Tibial artery (tissue), 4 donors: Measurements from ENCODE around the gene SCG5.

Experiments
- DNase-seq, 2 donors: peaks; one replicate each; pipeline ENCODE4 v3.0.0-alpha.2; 2019
- H3K27ac ChIP-seq, 2 donors: fragments of 200-600 bp; sonication (generic) in 1 of 2; 1 replicate in 1 of 2; 2 replicates in 1 of 2; pipeline ENCODE4 v1.5.1; 2018 to 2019; ENCODE audit warnings: mild to moderate bottlenecking in 1 of 2
- H3K27me3 ChIP-seq, 2 donors: fragments of 200-600 bp; sonication (generic) in 1 of 2; one replicate each; pipeline versions ENCODE4 v1.5.1 to v1.6.0; 2016 to 2019
- H3K36me3 ChIP-seq, 3 donors: fragments of 200-600 bp; sonication (generic) in 2 of 3; one replicate each; pipeline ENCODE4 v1.5.1; 2016 to 2019; ENCODE audit warnings: mild to moderate bottlenecking in 2 of 3
- H3K4me1 ChIP-seq, 4 donors: fragments of 200-600 bp; sonication (generic) in 2 of 4; 1 replicate in 3 of 4; 2 replicates in 1 of 4; pipeline ENCODE4 v1.5.1; 2016 to 2019
- H3K4me3 ChIP-seq, 2 donors: fragments of 200-600 bp; sonication (generic) in 1 of 2; 1 replicate in 1 of 2; 2 replicates in 1 of 2; pipeline ENCODE4 v1.5.1; 2018 to 2019; ENCODE audit warnings: mild to moderate bottlenecking in 2 of 2
- H3K9me3 ChIP-seq, 3 donors: fragments of 200-600 bp; sonication (generic) in 1 of 3; one replicate each; pipeline ENCODE4 v1.5.1; 2016 to 2019
- CTCF ChIP-seq, 2 experiments: fragments of 200-600 bp in 1 of 2; fragments of 450-650 bp in 1 of 2; IDR thresholded peaks; one replicate each; pipeline ENCODE4 v1.5.1; 2017 to 2019; ENCODE audit warnings: antibody characterized with exemption in 2 of 2, mild to moderate bottlenecking in 1 of 2, moderate library complexity in 1 of 2
- intact Hi-C: fragments of 100-400 bp; cut with DNase I; formaldehyde crosslinking; loops from one replicate; pipeline ENCODE4 v1.15.0; 2023; ENCODE audit warnings: low total_unique reads

Gene SCG5

GRCh38 chr15:32743411-32744140 lies 102.1 kb downstream of the SCG5 start:
- no peak for DNase-seq
- TF ChIP-seq CTCF (IDR thresholded peaks at IDR 0.05): no peak
- no peaks in the 10 kb centered on the region for H3K27me3 ChIP-seq
- H3K9me3 ChIP-seq: peaks cover 0 to 11% (median 0%) of the 10 kb centered on the region in 3 donors
- H3K4me1 ChIP-seq: no peaks in the 10 kb centered on the region
- intact Hi-C loops: no loop called here
- no peak overlapping the region for H3K4me3 ChIP-seq
- H3K36me3 ChIP-seq: no peaks in the 10 kb centered on the region
- H3K27ac ChIP-seq: no peak overlapping the region

- no peaks in the 10 kb centered on the region for H3K36me3 ChIP-seq
- no peaks in the 10 kb centered on the region for H3K27me3 ChIP-seq
- DNase-seq: no peak
- TF ChIP-seq CTCF (IDR thresholded peaks at IDR 0.05): no peak
- intact Hi-C loops: no loop called here
- no peaks in the 10 kb centered on the region for H3K4me1 ChIP-seq
- no peak overlapping the region for H3K4me3 ChIP-seq
- H3K27ac ChIP-seq: no peak overlapping the region
- no peaks in the 10 kb centered on the region for H3K9me3 ChIP-seq
Observed at GRCh38 chr15:32746116-32746857, 104.8 kb downstream of the SCG5 start.
